HEK293T (cell line): ENCODE measurements around the gene EDN3.

Source experiments
- FOXA1 ChIP-seq: fragments of 450-650 bp; IDR thresholded peaks from 2 replicates; pipeline ENCODE4 v1.6.1; 2016; ENCODE audit warnings: mild to moderate bottlenecking
- NFRKB ChIP-seq: fragments of 450-650 bp; IDR thresholded peaks from 2 replicates; pipeline ENCODE4 v1.6.1; 2016; ENCODE audit warnings: mild to moderate bottlenecking, moderate library complexity
- SP1 ChIP-seq: fragments of 450-650 bp; IDR thresholded peaks from 2 replicates; pipeline ENCODE4 v1.6.1; 2017

DNA sequence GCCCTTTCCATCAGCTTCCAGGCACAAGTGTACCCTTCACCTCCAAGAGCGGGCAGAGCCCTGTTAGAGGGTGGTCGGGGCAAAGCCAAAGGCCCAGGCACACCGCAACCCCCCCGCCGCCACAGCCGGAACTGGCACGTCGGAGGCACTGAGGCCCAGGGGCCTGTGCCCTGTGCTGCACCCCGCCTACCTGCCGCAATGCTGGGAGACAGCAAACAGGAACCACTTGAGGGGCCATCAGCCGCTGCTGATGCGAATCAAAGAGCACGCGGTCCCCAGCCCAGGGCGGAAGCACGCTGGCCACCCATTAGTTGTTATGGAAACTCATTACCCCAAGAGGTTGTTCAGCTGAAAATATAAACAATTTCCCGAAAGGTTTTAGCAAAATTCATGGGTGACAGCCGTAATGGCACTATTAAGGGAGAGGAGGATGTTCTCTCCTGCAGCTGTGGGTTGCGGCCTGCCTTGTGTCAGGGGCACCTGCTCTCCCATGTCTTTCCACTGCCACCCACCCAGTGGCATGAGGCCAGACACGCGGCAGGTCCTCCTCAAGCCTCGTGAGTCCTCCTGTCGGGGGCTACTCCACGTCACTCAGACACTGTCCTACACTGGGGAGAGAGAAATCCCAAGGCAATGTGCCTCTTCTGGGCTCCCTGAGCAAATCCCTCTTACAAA is 65.3 kb downstream of the EDN3 start:
- TF ChIP-seq SP1: no peak
- no peak for TF ChIP-seq NFRKB
- TF ChIP-seq FOXA1: no peak
